GDM1 (cell line): ENCODE measurements around the gene PCBP3.
"Not testable (repeated sequence)": the region's sequence is repeated elsewhere in the genome, so short reads cannot be mapped to it uniquely, and the experiment has no call there.

Experiments used
- DNase-seq: peaks from one replicate; lab custom pipeline; 2025; lab: John Stamatoyannopoulos, UW

Gene PCBP3

DNA sequence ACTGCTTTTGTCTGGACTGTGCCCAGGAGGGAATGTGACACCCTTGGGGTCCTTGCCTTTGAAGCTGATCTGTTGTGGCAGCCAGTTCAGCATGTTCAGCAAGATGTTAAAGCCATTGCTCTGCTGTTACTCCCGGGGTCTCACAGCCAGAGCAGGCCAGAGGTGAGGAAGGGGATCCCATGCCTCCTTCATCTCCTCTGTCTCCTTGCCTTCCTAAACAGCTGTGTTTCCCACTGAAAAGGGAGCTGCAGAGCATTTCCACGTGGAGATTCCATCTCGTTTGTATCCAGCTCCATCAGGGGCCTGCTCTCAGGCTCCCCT, 202.2 kb downstream of the PCBP3 start:
- no peak for DNase-seq

DNA sequence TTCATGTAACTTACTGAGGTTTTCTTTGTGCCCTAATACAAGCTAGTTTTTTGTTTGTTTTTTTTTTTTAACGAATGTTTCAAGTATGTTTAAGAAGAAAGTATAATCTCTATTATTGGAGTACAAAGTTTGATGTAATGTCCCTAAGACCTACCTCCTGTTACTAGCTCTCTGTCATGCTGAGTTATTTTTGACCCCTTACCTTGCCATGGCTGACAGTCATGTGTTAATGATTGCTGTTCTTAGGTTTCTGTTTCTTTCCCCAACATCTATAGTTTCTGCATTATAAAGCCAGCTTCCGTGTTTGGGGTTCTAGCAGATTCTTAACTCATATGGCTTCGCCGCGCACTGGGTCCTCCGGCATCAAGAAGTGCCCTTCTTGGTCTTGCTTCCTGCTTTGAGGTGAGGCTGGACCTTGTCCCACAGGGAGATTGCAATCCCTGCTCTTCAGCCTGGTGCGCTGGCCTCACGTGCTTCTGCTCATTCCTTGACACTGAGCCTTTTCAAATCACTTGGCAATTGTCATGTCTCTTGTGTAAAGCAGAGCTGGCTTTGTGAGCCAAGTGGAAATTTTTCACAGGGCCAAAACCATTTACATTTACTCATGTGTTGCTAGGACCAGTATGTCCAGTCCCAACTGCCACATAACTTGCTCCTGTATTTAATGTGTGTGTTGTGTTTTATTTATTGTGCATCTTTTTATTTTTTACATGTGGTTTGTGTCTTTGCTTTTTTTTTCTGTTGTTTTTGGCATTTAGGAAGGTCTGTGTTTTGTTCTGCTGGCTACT, 203.0 kb downstream of the PCBP3 start:
- DNase-seq: no peak

DNA sequence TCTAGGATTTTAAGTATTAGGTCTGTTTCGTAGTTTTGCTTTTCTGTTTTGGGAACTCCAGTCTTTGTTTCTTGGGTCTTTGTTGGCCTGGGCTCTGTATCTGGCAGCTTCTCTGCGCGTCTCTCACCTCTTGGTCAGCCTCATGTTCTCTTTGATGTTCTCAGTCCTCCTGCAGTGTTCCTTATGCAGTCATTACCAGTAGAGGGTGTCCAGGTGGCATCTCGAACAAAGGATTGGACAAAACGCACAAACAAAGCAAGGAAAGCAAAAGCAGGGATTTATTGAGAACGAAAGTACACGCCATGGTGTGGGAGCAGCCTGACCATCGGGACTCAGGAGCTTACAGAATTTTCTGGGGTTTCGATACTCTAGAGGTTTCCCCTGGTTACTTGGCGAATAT, 204.3 kb downstream of the PCBP3 start:
- DNase-seq: no peak

DNA sequence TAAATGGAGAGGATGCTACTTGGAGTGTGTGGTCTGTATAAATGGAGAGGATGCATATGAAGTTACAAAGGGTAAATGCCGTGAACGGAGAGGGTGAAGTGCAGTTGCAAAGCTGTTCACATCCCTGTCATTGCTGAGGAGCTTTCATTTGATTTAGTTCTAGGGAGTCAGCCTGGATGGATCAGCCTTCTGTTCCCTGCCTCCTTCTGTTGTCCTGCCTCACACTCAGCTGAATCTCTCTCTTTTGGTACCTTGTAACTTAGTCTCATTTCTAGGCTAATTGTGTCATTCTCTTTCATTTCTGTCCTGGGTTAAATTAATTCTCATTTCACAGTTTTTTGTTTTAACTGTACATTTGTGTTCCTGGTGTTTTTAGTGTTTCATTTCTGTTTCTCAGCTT, 204.8 kb downstream of the PCBP3 start:
- no peak for DNase-seq

DNA sequence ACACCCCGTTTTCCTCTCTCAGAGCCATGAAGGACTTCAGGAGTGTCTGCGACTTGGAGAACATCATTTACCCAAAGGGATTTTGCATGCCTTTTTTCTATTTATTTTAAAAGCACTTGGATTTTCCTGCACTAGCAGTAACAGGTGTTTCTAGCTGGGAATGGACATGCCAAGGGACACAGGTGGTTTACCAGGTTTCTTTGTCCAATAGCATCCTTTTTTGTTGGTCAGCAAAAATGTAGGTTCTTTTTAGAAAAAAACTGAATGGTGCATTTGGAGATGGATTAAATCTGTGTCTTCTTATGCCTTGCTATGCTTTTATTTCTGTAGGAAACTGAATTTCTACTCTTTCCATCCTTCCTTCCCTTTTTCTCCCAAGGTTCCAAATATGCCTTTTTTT, 205.3 kb downstream of the PCBP3 start:
- DNase-seq: no peak

DNA sequence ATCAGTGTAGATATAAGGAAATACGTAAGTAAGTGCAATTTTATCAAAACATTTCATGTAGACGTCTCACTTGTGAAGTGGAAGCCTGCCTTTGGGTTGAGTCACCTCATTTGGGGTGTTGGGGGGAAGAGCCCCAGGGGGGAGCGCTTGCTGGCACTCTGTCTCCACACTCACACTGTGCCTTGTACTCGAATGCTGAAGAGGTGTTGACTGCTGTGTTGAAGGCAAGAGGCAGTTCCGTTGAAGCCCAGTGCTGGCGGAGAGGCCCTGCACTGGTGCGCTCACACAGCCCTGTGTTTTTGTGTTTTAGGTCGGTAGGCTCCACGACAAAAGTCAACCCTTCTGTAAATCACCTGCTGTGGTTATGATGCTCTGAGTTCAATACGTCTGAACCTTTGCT, 206.1 kb downstream of the PCBP3 start:
- DNase-seq: no peak

DNA sequence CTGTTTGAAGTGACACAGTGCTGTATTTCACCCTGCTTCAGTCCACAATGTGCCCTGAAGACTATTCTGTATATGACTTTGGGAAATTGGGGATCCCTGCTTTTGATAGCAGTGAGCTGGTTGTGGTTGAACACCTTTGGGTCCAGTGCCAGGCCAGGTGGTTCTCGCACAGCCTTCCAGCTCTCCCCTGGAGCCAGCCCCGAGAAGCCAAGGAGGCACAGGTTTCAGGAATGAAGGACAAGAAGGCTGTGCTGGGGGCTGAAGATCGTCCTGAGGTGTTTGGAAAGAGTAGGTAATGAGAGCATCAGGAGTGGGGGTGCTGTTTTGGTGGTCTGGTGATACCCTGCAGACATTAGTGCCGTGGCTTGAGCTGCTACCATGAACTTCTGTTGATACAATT, 206.7 kb downstream of the PCBP3 start:
- DNase-seq: no peak

DNA sequence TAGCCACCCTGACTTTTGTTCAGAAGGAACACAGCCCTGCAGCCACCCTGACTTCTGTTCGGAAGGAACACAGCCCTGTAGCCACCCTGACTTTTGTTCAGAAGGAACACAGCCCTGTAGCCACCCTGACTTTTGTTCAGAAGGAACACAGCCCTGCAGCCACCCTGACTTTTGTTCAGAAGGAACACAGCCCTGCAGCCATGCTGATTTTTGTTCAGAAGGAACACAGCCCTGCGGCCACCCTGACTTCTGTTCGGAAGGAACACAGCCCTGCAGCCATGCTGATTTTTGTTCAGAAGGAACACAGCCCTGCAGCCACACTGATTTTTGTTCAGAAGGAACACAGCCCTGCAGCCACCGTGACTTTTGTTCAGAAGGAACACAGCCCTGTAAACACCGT, 208.9 kb downstream of the PCBP3 start:
- DNase-seq: not testable (repeated sequence)

DNA sequence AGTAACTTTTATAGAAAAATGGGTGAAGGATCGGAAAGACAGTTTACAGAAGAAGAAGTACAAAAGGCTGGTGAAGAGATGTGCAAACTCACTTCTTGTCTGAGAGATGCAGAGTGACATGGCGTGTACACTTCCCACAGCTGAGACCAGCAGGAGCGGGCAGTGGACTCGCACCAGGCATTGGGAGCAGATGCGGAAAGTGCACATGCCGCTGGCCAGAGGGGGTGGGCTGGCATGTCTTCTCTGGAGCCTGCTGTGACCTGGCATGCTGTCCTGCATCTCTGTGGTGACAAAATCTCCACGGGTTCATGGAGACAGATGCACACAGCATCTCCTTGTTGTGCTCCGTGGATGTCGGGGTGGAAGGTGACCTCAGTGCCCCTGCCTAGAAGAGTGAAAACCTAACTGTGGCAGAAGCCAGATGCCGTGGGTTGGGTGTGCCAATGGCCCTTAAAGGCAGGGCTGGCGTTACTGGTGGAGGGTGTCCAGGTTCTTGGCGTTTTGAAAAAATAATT, 209.4 kb downstream of the PCBP3 start:
- DNase-seq: no peak

DNA sequence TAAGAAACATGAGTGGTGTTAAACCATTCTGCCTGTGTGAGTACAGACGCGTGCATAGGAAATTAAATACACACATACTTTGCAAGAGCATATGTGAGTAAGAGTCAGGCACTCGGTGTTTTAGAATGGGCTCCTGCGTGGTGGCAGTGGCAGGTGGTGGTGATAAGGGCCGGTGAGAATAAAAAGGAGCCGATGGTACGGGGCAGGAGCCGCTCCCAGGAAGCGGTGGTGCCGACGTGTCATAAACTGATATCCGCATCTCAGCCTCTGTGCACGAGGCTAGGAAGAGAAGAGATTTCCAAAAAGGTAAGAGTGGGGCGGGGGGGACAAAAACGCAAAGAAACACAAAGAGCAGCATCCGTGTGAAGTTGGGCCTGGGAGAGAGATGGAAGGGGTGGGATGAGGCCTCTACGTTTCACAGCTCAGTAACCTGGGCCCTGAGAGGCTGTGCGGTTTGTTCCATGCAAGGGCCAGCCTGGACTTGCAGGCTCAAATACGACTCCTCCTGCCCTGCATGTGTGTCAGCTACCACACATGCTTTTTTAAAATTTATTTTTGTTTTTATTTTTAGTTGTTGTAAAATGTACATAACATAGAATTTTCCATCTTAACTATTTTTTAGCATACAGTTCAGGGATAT, 210.3 kb downstream of the PCBP3 start:
- no peak for DNase-seq

DNA sequence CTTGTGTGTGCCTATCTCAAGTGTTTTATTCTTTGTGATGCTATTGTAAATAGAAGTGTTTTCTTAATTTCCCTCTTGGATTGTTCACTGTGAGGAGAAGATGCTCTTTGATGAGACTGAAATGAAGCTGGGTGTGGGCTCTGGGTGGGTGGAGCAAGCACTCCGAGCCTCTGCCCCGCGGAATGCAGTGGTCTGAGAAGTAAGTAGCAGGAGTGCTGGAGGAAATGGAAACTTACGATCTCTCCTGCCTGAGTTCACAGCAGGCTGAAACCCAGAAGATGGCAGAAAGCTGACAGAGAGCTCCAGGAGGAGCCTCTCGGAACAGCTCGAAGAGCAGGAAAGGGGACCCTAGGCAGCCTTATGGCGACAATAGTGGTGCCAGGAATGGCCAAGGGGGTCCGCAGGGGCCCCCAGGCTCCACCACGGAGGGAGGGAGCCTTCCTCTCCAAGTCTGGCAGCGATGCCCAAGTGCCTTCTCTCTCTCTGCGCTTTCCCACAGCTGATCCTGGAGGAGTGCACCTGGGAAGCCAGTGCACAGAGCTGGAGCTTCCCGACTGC, 211.2 kb downstream of the PCBP3 start:
- no peak for DNase-seq

DNA sequence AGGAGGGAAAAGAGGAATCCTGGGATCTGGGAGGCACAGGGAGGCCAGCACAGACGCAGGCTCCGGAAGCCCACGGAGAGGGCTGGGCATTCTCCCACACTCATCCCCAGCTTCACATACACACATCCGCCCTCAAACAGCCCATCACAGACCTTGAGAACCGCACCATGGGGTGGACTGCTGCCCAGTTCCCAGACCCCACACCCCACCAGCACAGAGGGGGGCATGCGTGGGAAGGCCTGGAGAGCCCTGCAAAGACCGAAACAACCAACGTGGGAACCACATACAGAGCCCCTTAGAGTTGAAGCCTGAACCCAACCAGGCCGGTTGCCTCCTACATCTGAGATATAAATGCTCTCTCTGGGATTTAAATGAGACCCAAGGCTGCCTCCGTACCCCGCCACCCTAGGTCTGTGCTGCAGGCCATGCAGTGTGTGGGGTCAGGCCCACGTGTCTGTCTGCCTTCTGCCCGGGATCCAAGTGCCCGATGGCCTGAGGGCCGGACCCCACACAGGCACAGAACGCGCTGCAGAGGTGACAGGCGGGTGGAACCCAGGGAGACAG, 211.8 kb downstream of the PCBP3 start:
- no peak for DNase-seq

DNA sequence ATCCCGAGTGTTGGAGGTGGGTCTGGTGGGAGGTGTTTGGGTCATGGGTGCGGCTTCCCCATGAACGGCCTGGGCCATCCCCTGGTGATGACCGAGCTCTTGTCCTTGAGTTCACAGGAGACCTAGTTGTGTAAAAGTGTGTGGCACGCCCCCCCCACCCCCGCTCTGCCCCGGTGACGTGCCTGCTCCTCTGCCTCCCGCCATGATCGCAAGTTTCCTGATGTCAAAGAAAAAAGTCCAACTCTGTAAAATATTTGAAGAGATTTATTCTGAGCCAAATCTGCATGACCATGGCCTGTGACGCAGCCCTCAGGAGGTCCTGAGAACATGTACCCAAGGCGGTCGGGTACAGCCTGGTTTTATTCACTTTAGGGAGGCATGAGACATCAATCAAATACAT, 212.9 kb downstream of the PCBP3 start:
- no peak for DNase-seq

DNA sequence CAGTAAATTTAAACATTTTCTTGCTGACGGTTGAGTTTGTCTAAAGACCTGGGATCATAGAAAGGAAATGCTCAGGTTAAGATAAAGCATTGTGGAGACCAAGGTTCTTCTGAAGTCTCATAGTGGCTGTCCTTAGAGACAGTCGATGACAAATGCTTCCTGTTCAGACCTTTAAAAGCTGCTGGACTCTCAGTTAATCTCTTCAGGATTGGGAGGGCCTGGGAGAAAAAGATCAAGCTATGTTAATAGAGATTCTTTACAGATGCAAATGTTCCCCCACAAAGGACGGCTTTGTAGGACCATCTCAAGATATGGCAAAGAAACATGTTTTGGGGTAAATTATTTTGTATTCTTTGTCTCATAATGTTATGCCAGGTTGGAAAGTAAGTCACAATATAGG, 213.4 kb downstream of the PCBP3 start:
- DNase-seq: no peak

DNA sequence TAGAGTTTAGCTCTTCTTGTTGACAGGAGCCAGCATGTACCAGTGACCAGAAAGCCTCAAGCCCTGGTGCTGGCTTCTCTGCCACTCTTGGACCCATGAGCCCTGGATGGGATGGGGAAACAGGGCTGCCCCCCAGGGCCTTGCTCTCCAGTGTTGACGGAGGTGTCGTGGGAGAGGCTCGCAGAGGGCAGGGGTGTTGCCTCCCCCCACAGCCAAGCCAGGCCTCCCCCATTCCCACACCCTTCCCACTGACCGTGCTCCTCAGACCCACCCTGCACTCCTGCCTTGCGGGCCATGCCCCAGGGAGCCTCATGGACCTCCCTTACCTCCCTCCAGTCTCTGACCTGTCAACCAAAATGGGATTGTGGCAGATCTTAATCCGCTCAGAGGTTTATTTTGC, 214.2 kb downstream of the PCBP3 start:
- DNase-seq: no peak

DNA sequence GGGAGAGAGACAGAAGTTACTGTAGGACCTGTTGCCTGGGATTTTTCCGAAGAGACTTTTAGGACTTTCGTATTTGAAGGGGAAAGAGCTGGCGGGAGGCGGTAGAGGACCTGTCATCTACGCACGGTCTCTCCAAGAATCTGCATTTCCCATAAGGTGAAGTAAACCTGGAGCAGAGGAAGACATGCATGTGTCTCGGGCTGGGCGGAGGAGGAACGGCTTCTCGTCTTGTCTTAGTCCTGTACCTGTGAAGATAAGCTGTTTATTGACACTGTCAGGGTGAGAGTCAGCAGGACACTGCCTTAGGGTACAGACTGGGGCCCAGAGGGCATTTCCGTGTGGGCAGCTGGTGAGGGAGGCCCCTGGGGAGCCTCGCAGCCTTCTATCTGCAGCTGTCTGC, 214.7 kb downstream of the PCBP3 start:
- no peak for DNase-seq

DNA sequence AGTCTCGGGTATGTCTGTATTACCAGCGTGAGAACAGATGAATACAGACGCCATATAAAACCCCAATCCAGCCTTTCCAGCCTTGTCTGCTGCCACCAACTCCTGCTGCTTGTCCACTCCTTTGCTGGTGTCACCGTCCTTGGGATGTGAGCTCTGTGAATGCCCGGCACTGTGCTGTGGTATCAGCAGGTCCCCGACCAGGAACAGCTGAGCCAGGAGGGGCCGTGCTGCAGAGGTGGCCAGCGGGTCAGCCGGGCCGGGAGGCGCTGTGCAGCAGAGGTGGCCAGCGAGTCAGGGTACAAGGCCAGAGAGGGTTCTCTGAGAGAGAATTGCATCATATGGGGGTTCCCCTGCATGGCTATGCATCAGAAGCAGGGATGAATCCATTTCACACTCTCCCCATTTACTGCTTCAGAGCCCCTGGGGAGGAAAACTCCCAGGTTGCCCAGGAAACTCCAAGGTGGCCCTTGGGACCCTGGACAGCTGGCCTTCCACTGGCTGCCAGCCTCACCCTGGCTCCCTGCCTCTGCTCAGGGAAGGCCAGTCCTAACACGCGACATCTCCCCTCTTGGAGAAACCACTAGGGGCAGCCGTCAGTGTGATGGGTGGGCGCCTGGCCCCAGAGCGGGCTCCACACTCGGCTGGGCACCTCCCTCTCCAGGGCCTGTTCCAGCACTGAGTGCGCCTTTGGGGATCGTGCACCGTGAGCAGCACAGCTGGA, 215.7 kb downstream of the PCBP3 start:
- no peak for DNase-seq

DNA sequence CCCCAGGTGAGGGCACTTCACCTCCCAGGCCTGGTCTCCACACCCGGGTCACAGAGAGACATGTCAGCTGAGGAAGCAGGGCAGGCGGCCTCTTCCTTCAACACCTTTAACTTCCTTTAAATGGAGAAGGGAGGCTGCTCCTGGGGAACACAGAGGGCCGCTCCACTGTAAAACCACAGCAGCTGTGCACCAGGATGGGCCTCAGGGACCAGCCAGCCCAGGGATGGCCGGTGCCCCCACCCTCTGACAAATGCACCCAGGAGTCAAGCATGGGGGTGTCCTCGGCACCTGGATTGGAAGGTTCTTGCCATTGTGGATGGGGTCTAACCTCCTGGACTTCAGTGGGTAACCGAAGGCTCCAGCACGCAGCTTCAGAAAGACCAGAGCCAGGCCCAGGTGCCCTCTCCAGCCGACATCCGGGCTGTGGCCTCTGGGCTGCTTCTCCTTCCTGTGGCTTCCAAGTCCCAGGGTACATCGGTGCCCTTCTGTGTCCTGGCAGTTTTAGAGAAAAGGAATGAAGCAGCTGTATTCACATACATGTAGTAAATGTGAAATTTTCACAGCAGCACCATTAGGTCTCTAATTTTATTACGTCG, 216.3 kb downstream of the PCBP3 start:
- no peak for DNase-seq

DNA sequence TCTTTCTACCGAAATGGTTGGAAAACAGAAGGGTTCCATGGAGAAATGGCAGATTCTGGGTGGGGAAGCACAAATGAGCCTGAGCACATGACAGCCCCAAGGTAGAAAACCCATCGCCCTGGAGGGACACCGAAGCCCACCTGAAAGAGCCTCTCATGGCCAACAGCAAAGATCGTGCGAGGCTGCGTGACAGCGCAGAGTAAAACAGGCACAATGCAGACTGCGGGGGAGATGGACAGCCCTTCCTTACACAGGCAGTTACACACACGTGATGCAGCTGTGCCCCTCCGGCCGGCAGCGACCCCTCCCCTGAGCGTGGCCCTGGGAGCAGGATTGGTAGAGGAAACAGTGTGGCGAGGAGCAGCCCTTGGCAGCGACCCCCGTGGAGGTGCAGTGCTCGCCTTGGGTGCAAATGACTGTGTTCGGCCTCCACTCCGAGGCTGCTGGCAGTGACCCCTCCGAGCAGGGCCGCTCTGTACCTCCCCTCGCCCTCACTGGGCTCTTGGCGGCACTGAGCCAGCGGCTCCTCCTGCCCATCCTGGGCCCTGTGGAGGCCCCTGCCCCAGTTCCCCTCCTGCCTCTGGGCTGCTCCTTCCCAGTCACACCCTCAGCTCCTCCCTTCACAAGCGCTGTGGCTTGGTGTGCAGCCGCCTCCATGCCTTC, 217.1 kb downstream of the PCBP3 start:
- no peak for DNase-seq

DNA sequence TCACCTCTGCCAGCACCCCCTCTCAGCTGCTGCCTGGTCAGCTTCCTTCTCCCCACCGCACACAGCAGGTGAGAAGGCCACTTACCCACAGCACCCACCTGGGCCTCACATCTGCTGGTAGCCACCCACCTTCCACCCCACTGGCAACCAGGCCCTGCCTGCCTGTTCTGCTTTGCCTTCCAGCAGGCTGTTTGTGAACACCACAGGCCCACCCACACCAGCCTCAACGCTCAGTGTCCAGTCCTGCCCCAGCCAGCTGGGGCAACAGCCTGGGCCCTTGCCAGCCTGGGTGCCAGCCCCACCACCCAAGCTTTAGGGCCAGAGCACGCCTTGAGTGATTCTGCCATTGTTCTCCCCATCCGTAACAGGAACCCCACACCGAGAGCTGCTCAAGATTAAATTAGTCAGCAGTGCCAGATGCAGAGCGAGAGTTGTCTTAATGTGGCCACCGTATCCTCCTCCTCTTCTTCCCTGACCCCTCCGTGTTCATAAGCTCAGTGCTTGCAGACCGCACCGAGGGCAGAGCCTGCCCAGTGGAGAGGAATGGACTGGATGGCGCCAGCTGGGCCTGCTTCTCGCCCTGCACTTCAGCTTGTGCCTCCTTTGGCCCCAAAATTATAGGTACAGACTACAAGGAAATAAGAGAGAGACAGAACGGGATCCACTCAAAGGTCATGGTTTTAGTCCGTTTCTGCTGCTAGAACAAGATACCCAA, 217.8 kb downstream of the PCBP3 start:
- DNase-seq: no peak
